NT2/D1 (cell line): ENCODE measurements around the gene PINK1.

Experiments
- SUZ12 ChIP-seq: IDR thresholded peaks from 2 replicates; pipeline ENCODE4 v1.6.1; 2011; ENCODE audit not compliant: insufficient read length, insufficient read depth; ENCODE audit errors: extremely low read depth
- YY1 ChIP-seq: IDR thresholded peaks from 2 replicates; pipeline ENCODE4 v1.6.1; 2011; ENCODE audit not compliant: insufficient read length, insufficient read depth
- ZNF274 ChIP-seq: IDR thresholded peaks from 2 replicates; pipeline ENCODE4 v1.6.1; 2011; ENCODE audit warnings: mild to moderate bottlenecking, low read depth, low read length

GRCh38 chr1:20630729-20631128 is 2.5 kb upstream of the PINK1 start:
- TF ChIP-seq SUZ12 (no peak), ZNF274 (no peak), YY1 (no peak)
